OCI-LY3 (cell line): ENCODE measurements around the gene BCL2L15.
A peak's percentile ranks its signal among the peaks of the same experiment; 100 is the strongest.

Source experiments
- H2AFZ ChIP-seq: fragments of 200-600, 300-600 bp; shearing (Covaris generic); 2 replicates; pipeline ENCODE4 v1.6.0; 2014; ENCODE audit warnings: antibody characterized with exemption, low read depth, low read length
- H3K27ac ChIP-seq: fragments of 200-600, 300-600 bp; sonication (generic); 2 replicates; pipeline ENCODE4 v1.5.1; 2014; ENCODE audit warnings: mild to moderate bottlenecking, low read length, moderate library complexity, mixed read lengths
- H3K27me3 ChIP-seq: fragments of 200-600, 300-600 bp; sonication (generic); 2 replicates; pipeline ENCODE4 v1.6.1; 2014; ENCODE audit warnings: low read depth, low read length, mixed read lengths
- H3K36me3 ChIP-seq: fragments of 200-600, 300-600 bp; sonication (generic); replicated peaks from 2 replicates; pipeline ENCODE3; 2014; ENCODE audit warnings: low read depth, low read length, mixed read lengths
- H3K4me1 ChIP-seq: fragments of 300-600, 200-600 bp; sonication (generic); 2 replicates; pipeline ENCODE4 v1.6.1; 2014; ENCODE audit warnings: low read length, mixed read lengths
- H3K4me2 ChIP-seq: fragments of 200-600, 300-600 bp; sonication (generic); 2 replicates; pipeline ENCODE4 v1.6.1; 2014; ENCODE audit warnings: low read length, mixed read lengths
- H3K4me3 ChIP-seq: fragments of 300-600, 200-600 bp; sonication (generic); 2 replicates; pipeline ENCODE4 v1.5.1; 2014; ENCODE audit warnings: antibody characterized with exemption, mild to moderate bottlenecking, low read length, moderate library complexity
- H3K79me2 ChIP-seq: fragments of 300-600, 200-600 bp; shearing (Covaris generic); 2 replicates; pipeline ENCODE4 v1.6.1; 2014; ENCODE audit warnings: mild to moderate bottlenecking, low read length, mixed read lengths
- H3K9ac ChIP-seq: fragments of 300-600, 200-600 bp; shearing (Covaris generic); 2 replicates; pipeline ENCODE4 v1.6.0; 2014; ENCODE audit warnings: mild to moderate bottlenecking, low read length, moderate library complexity
- H3K9me3 ChIP-seq: fragments of 200-600, 300-600 bp; shearing (Covaris generic); 2 replicates; pipeline ENCODE4 v1.6.1; 2014; ENCODE audit warnings: low read length, mixed read lengths; ENCODE audit not compliant: insufficient read depth
- H4K20me1 ChIP-seq: fragments of 200-600, 300-600 bp; sonication (generic); 2 replicates; pipeline ENCODE4 v1.6.1; 2016; ENCODE audit warnings: low read length, mixed read lengths; ENCODE audit not compliant: insufficient read depth
- CTCF ChIP-seq: fragments of 200-600, 300-600 bp; sonication (generic); IDR thresholded peaks from 2 replicates; pipeline ENCODE4 v1.5.1; 2014; ENCODE audit warnings: antibody characterized with exemption, low read length, low read depth
- EZH2phosphoT487 ChIP-seq: fragments of 200-600 bp; shearing (Covaris generic); IDR thresholded peaks from 2 replicates; pipeline ENCODE4 v1.6.1; 2018; ENCODE audit warnings: antibody characterized with exemption, mixed run types, low read depth

Gene BCL2L15

GRCh38 chr1:113868387-113869083 is 18.8 kb downstream of the BCL2L15 start:
- Histone ChIP-seq H3K27ac (no peak overlapping the region), H3K27me3 (no peaks in the 10 kb centered on the region), H3K4me2 (no peak overlapping the region), H3K4me3 (no peak overlapping the region), H3K9ac (no peak overlapping the region), H3K36me3 (no peaks in the 10 kb centered on the region), H3K9me3 (no peaks in the 10 kb centered on the region), H2AFZ (no peak overlapping the region), H3K4me1 (peaks cover 20% of the 10 kb centered on the region), H3K79me2 (no peaks in the 10 kb centered on the region), H4K20me1 (no peaks in the 10 kb centered on the region)
- TF ChIP-seq CTCF (no peak), EZH2phosphoT487 (no peak)

GRCh38 chr1:113861641-113862040 is 25.7 kb downstream of the BCL2L15 start:
- Histone ChIP-seq H4K20me1 (no peaks in the 10 kb centered on the region), H3K9me3 (no peaks in the 10 kb centered on the region), H3K36me3 (no peaks in the 10 kb centered on the region), H3K27me3 (no peaks in the 10 kb centered on the region), H3K27ac (no peak overlapping the region), H3K79me2 (no peaks in the 10 kb centered on the region), H3K9ac (no peak overlapping the region), H2AFZ (no peak overlapping the region), H3K4me2 (peak overlapping the region; percentile 11; the same call in 1 of the 2 replicates), H3K4me3 (no peak overlapping the region), H3K4me1 (peaks cover 56% of the 10 kb centered on the region)
- TF ChIP-seq EZH2phosphoT487 (no peak), CTCF (no peak)

- Histone ChIP-seq H3K79me2 (no peaks in the 10 kb centered on the region), H3K9me3 (no peaks in the 10 kb centered on the region), H3K9ac (no peak overlapping the region), H2AFZ (no peak overlapping the region), H3K27me3 (no peaks in the 10 kb centered on the region), H3K4me1 (peaks cover 60% of the 10 kb centered on the region), H3K4me2 (peak overlapping the region; percentile 78; the same call in 1 of the 2 replicates), H3K36me3 (peaks cover 5% of the 10 kb centered on the region), H4K20me1 (no peaks in the 10 kb centered on the region), H3K27ac (peak overlapping the region; percentile 99), H3K4me3 (no peak overlapping the region)
- TF ChIP-seq EZH2phosphoT487 (no peak), CTCF (no peak)
These were observed 26.5 kb downstream of the BCL2L15 start for GRCh38 chr1:113860891-113861290.

- Histone ChIP-seq H3K4me1 (peaks cover 63% of the 10 kb centered on the region), H3K4me3 (peak overlapping the region; percentile 59), H3K9ac (peak overlapping the region; percentile 76), H3K9me3 (no peaks in the 10 kb centered on the region), H3K27ac (peak overlapping the region; percentile 99), H3K36me3 (peaks cover 7% of the 10 kb centered on the region), H3K79me2 (no peaks in the 10 kb centered on the region), H4K20me1 (no peaks in the 10 kb centered on the region), H3K4me2 (peak overlapping the region; percentile 78), H3K27me3 (no peaks in the 10 kb centered on the region), H2AFZ (no peak overlapping the region)
- TF ChIP-seq CTCF (no peak), EZH2phosphoT487 (no peak)
These were observed 27.8 kb downstream of the BCL2L15 start for GRCh38 chr1:113859478-113860175.
